GM19238 (cell line): ENCODE data around the gene PARD3.
"Not testable (repeated sequence)": the region's sequence is repeated elsewhere in the genome, so short reads cannot be mapped to it uniquely, and the experiment has no call there.

ENCODE experiments used
- DNase-seq: peaks from one replicate; pipeline ENCODE4 v3.0.0; 2011; ENCODE audit warnings: low spot score; ENCODE audit not compliant: insufficient read length

Gene PARD3

DNA sequence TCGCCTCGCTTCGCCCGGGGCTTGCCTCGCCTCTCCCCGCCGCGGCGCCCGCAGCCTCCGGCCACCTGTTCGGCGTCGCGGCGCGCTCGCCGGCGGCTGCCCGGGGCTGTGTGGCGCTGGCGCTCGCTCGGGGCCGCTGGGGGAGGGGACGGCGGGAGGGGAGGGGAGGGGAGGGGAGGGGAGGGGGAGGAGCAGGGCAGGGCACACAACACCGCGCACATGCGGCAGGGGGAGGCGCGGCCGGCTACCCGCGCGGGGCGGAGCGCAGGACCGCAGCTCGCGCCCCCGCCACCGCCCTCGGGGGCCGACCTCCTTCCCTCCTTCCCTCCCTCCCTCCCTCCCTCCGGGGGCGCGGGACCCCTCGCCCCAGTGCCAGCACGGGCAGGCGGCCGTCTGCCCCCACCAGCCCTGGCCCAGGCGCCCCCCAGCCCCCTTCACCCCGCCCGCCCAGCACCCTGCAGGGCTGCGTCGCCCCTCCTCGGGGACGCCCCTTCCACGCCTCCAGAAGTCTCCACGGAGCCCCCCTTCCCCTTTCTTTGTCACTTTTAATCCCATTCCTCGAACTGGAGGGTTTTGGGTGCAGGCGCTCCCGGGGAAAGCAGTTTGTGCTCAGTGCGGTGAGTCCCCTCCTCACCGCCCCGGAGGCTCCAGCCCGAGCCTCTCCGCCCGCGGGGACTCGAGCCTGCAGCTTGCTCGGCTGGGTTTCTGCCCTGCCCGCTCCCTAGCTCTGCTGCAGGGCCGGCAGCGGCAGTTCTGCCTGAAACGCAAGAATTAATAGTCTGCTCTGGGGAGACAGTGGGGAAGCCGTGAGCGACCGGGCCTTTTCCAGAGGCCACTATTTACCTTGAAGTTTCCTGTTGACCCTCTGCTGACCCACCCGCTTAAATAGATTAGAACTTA is at the start of gene PARD3:
Gene PARD3 (minus strand): TSS at position 112 of the 900 bp plus-strand sequence. CDS start 301 bp downstream, outside the sequence.
- peak; percentile 75 for DNase-seq

DNA sequence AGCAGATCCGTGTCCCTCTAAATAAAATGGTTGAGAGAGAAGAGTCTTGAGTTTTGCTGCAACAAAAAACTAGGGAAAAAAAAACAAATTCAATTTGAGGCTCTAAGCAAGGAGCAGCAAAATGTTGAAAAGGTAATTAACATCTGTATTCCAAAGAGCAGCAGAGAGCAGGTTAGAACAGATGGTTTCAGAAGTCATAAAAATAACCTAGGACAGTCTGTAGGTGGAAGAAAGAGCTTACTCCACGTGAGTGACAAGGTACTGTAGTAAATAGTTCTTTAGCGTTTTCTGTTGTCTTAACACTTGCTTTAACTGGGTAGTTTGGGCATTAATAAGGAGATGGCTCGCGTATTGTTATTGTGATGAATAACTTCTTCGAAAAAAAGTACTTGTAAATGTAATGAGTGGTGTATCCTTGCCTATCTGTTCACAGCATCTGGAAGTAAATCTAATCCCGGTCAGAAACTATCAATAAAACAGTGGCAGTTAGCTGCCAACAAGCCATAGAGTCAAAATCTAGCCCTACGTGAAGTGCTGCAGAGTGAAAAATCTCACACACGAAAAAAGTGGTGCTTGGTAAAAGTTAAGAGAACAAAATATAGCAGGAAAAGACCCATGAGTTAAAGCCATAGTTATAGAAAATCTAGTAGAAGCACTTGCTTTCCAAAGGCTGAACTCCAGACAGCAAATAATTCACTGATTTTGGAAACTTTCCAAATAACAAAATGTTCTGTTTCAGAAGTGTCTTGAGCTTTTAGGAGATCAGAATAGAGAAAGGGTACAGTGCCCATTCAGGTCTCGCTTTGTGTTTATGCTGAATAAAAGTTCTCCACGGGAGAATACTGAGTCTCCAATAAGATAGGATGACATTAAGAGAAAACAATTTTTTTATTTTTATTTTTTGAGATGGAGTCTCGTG is 49.3 kb upstream of the PARD3 start:
- DNase-seq, result no peak

DNA sequence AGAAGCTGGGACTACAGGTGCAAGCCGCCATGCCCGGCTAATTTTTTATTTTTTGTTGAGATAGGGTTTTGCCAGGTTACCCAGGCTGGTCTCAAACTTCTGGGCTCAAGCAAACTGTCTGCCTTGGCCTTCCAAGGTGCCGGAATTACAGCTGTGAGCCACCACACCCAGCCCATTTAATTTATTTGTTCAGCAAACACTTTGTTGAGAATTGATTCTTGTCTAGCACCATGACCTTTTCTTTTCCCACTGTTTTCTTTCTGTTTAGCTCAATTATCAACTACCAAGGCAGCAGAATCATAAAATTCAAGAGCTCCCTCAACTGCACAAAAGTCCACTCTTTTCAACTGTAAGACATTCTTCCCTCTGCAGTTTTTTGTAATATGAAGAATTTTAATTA is 47.8 kb upstream of the PARD3 start:
- no peak for DNase-seq

DNA sequence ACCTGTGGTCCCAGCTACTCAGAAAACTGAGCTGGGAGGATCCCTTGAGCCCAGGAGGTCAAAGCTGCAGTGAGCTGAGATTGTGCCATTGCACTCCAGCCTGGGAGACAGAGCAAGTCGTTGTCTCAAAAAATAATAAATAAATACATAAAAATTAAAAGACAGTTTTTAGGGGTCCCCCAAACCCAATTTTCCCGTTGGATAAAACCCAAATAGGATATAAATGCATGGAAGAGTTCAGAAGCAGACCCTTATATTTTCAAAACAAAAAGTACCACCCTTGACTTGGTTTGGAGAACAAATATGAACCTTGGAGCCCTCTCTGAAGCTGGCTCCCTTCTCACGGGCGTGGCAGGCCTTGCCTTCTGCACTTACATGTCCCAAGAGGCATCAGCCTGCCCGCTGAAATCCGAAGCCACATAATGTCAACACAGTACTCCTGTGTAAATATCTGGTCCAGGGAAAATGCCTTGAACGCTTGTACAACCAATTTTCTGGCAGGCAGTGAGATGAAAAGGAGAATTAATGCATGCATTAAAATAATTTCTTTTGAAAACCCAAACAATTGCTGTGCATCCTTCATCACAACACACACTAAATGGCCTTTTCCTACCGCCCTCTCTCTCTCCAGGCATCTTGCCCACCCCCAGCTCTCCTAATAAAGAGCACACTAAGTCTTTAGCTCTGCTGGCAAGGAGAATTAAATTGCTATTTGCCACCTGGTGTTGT is 46.4 kb upstream of the PARD3 start:
- no peak for DNase-seq

DNA sequence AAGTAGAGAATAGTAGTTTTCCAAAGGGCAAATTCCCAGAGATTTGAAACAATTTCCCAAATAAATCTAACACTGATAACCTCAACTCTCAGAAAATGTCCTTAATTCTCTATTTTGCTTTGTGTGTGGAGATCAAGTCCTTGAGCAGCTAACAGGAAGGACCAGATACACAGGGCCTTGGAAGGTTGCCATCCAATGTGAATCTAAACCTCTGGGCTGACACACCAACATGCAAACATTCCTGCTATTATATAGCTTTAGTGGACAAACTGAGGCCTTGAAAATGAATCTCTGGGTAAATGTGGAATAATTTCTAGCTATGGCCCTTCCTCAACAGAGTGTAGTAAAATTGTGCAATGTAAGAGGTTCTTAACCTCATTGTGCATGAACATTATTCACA is 44.1 kb upstream of the PARD3 start:
- DNase-seq, result no peak

DNA sequence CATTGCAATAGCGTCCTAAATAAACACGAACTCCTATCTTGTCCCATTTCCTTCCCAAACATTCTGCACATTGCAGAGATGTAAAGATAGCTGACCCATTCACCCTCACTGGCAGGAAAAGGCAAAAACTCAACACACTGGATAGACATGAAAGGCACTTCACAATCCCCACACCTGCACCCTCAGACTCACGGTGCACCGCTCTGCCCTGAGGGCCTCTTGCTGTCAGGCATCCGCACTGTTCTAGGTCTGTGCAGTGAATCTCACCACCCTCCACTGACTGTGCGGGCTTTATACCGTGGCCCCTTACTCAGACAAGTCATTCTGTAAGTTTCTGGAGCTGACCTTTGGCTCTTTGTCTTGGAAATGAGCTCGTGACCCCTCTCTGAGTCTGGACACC is 42.9 kb upstream of the PARD3 start:
- no peak for DNase-seq

DNA sequence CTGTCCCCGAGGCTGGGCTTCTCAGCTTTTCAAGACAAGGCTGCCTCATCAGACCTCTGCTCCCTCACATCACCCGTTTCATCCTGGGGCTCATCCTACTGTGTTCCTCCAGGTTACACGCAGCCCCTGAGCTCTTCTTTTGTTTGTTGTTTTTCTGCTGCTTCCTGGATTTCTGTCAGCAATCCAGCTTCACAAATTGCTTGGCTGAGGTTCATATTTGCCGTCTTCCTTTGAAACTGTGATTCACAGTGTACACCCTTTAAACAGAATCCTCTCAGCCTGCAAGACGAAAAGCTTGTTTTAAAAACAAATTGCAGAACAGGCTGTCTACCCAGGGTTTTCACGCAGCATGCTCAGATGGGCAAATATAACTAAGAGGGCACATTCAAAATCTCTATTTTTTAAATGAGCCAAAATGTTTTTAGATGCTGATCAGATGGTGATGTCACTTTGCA is 39.1 kb upstream of the PARD3 start:
- no peak for DNase-seq

DNA sequence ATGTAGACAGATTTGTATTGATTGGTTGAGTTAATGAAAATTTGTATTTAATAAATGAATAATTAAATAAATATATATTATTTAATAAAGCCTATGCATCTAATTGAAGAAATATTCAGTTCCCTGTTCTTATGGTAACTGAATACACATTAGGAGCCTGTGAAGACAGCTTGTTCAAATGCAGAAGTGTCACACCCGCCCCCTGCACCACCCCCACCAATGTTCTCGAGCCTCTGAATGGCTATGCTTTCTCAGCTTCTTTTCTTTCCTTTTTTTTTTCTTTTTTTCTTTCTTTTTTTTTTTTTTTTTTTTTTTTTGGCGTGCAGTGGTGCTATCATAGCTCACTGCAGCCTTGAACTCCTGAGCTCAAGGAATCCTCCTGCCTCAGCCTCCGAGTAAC is 38.3 kb upstream of the PARD3 start:
- no peak for DNase-seq

DNA sequence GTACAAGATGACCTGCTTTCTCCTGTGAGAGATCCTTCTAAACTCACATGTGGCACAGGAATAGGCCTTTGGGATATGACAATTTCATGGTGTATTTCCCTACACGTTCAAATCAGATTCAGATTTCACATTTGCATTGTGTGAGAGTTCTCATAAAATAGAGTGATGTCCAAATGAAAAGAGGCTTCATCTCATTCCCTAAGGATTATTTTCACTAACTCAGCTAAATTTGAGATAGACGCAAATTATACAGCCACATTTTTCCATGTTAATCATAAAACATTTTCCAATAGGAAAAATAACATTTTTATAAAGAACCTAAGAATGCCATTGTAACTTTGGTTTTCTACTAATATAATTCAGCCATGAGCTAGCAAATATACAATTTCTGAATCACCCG is 35.5 kb upstream of the PARD3 start:
- DNase-seq, result no peak

DNA sequence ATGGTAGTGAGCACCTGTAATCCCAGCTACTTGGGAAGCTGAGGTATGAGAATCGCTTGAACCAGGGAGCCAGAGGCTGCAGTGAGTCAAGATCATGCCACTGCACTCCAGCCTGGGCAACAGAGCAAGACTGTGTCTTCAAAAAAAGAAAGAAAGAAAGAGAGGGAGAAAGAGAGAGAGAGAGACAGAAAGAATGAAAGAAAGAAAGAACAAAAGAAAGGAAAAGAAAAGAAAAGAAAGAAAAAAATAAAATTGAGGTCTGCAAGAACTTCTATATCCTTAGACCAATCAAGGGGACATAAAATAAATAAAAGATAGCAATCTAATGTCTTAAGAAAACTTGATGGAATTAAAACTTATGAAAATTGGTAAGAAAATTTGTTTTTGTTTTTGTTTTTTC is 34.9 kb upstream of the PARD3 start:
- no peak for DNase-seq

DNA sequence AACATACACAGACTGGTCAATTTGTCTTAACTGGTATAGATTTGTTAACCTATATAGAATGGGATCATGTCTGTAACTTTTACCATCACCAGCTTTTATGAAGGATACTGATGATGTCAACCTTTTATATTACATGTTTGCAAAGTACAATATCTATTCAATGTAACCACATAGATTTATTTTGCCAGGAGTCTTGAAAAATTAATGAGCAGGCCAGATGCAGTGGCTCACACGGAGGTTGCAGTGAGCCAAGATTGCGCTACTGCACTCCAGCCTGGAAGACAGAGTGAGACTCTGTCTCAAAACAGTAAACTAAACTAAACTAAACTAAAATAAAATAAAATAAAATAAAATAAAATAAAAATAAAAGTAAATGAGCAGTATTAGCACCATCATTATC is 30.0 kb upstream of the PARD3 start:
- DNase-seq, result no peak

DNA sequence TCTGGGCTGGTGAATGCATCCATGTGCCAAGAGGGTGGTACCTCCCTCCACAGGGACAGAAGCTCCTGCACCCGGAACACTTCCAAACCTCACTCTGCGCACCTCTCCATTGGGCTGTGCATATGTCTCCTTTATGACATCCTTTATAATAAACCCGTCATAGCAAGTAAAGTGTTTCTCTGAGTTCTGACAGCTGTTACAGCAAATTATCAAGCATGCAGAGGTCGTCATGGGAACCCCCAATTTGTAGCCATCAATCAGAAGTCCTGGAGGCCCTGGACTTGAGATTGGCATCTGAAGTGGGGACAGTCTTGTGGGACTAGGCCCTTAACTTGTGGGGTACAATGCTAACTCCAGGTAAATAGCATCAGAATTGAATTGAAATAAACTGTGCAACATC is 29.4 kb upstream of the PARD3 start:
- no peak for DNase-seq

DNA sequence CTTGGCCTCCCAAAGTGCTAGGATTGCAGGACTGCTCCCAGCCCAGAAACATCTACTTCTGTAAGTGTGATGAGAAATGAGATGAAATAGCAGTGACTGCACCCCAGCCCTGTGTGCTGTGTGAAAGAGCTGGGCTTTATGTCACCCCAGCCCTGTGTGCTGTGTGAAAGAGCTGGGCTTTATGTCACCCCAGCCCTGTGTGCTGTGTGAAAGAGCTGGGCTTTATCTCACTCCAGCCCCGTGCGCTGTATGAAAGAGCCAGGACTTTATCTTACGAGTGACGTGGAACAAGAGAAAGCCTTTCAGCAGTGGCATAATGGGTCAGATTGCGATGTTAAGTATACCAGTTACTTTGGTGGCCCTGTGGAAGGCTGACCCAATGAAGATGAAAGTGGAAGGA is 28.4 kb upstream of the PARD3 start:
- DNase-seq, result not testable (repeated sequence)

DNA sequence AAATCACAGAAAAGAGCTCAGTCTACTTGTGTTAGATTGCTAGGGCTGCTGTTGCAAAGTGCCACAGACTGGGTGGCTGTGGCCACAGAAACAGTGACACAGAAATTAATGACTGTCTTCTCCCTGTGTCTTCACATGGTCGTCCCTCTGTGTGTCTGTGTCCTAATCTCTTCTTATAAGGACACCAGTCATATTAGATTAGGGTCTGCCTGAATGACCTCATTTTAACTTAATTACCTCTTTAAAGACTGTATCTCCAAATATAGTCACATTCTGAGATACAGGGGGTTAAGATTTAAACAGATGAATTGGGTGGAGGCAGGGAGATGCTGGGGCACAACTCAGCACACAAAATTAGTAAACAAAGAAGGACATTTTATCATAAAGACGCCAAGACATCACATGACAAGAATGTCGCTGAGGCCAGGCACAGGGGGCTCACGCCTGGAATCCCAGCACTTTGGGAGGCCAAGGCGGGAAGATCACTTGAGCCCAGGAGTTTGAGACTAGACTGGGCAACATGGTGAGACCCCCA is 23.3 kb upstream of the PARD3 start:
- DNase-seq, result no peak

DNA sequence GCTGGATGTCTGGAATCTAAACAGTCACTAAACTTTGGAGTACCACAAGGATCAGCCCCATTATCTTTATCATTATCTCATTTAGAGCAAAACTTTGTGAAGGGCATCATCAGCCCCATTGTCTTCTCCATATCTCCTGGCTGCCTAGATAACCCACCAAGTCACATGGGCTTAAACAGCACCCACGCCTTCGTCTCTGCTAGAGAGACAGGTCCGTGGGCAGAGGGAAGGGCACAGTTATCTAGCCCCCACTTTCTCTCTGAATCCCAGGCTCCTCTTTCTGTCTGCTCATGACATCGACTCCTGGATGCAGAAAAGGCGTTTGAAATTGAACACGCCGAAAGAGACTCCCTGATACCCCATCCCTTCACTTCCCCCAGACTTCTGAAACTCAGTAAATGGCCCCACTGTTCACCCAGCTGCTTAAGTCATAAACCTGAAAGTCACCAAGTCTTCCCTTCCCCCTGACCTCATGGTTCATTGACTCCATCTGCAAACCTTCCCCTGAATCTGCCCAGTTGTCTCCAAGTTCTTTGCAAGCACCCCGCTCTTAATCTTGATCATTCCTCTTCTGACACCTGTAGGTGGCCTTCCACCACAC is 20.9 kb upstream of the PARD3 start:
- peak; percentile 48 for DNase-seq

DNA sequence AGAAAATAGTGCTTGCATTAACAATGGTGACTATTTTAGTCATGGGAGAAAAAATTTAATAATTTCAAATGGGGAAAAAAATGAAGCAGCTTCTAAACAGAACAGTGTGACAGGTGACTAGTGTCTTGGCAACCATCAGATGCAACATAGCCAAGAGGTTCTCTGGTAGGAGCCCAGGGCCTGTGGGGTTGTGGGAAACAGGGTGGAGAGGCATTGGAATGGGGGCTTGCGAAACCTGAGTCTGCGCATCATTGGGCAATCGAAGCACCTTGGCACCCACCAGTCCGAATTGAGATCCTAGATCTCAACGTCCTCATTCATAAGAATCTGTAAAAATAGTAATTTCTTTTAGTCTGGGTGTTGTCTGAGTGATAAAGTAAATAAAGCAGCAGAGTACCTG is 19.2 kb upstream of the PARD3 start:
- no peak for DNase-seq

DNA sequence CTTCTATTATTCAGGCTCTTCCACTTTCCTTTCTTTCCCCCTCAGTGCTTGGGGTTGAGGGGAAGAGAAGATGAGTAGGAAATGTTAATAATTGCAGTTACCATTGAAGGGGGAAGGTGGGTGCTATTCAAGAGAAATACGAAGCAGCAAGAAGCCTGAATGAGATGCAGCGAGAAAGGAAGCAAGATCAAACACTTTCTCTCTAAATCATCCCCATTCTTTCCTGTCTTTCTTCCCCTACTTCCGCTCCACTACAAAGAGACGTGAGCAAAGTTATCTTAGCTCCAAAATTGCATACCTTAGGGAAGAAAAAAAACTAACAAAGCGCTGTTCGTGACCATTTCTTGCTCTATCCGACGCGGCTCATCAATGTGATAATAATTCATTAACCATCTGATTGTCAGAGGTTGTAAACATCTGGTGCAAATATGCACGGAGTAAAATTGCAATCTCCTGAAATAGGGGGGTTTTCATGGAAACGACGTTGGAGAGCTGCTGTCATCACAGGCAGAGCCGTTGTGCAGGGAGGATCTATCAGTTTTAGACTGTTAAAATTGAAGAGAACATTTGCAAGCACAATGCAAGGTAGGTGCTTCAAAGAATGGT is 15.2 kb upstream of the PARD3 start:
- DNase-seq, result no peak

DNA sequence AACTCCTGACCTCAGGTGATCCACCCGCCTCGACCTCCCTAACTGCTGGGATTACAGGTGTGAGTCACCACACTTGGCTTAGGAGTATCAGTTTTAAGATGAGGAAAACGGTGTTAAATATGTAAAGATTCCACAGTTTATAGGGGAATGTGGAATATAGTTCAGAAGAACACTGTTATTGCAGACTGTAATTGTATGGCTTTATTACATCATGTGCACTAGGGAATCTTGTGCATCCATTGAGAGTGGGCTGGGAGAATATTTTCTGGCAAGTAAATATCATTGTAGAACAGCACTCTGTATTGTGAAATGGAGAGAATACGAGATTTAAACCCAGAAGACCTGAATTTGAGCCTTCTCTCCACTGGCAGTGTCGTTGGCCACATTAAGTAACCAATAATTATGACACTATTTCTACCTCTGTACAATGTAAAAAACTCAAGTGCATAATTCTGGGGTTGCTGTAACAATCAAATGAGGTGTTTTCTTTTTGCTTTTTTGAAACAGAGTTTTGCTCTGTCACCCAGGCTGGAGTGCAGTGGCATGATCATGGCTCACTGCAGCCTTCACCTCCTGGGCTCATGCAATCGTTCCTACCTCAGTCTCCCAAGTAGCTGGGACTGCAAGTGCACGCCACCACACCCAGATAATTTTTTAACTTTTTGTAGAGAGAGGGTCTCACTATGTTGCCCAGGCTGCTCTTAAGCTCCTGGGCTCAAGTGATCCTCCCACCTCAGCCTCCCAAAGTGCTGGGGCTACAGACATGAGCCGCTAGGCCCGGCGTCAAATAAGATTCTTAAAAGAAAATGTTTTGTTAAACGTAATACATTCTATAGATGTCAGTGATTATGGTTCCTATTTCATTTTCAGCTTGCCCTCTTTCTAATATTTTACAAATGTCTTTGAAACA is 12.0 kb upstream of the PARD3 start:
- no peak for DNase-seq

DNA sequence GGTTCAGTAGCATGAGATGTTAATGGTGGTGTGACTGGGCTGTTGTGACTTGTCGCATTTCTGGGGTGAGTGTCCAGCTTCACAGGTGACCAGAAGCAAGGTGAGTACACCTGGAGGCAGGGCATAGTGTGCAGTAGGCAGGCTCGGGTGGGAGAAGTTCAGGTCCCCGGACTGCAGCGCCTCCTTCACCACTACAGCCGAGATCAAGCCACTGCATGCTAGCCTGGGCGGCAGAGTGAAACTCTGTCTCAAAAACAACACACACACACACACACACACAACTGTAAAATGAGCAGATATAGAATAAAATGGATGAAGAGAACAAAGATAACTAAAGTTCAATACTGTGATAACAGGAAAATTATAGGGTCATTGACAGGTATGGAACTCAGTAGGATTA is 11.1 kb upstream of the PARD3 start:
- DNase-seq, result no peak
